Calu3 (cell line): ENCODE data around the gene GPALPP1. TPM values are rescaled to one million over a fixed set of nuclear protein-coding genes. Genes with fewer than 3 reads are reported as not detected.
"Not testable (repeated sequence)": the region's sequence is repeated elsewhere in the genome, so short reads cannot be mapped to it uniquely, and the experiment has no call there.

Experiments
- Bru-seq: library from RNA; stranded (reverse); fragments of 400-500 nt; gene quantifications from one replicate; lab custom pipeline; 2021; lab: Mats Ljungman, UMichigan
- BruChase-seq, 2 experiments: library from RNA; stranded (reverse); fragments of 400-500 nt; gene quantifications; one replicate each; lab custom pipeline; 2021; lab: Mats Ljungman, UMichigan
- BruUV-seq: library from RNA; stranded (reverse); fragments of 400-500 nt; replicated peaks from 2 replicates; lab custom pipeline; 2021; lab: Mats Ljungman, UMichigan
- CTCF ChIA-PET: fragments of 300-600 bp; sonication (Branson Sonifier 250); formaldehyde crosslinking; loops from one replicate; lab custom pipeline; 2022; ENCODE audit warnings: antibody characterized with exemption; lab: Charles Lee
- DNase-seq: peaks from one replicate; pipeline ENCODE4 v3.0.0; 2022
- H3K27ac Mint-ChIP-seq: one replicate; pipeline ENCODE4 v1.8.0; 2022; ENCODE audit warnings: mixed read lengths; ENCODE audit not compliant: unreplicated experiment
- H3K27me3 Mint-ChIP-seq: one replicate; pipeline ENCODE4 v1.8.0; 2022; ENCODE audit warnings: mixed read lengths; ENCODE audit not compliant: unreplicated experiment
- H3K36me3 Mint-ChIP-seq: one replicate; pipeline ENCODE4 v1.8.0; 2022; ENCODE audit warnings: mild to moderate bottlenecking, moderate library complexity, mixed read lengths; ENCODE audit not compliant: insufficient read depth, unreplicated experiment
- H3K4me1 Mint-ChIP-seq: one replicate; pipeline ENCODE4 v1.8.0; 2022; ENCODE audit warnings: mild to moderate bottlenecking, low read depth, mixed read lengths; ENCODE audit not compliant: unreplicated experiment
- H3K4me3 Mint-ChIP-seq: one replicate; pipeline ENCODE4 v1.8.0; 2022; ENCODE audit warnings: mild to moderate bottlenecking, low read depth, moderate library complexity, mixed read lengths; ENCODE audit not compliant: unreplicated experiment
- H3K9me3 Mint-ChIP-seq: one replicate; pipeline ENCODE4 v1.8.0; 2022; ENCODE audit warnings: low read depth, mixed read lengths; ENCODE audit not compliant: unreplicated experiment
- intact Hi-C: fragments of 100-400 bp; cut with micrococcal nuclease; formaldehyde crosslinking; loops from one replicate; pipeline ENCODE4 v1.10.0; 2022; ENCODE audit not compliant: unreplicated experiment
- long read RNA-seq: library from polyadenylated mRNA; stranded (forward); transcript quantifications from one replicate; pipeline ENCODE4 v2.0.0, GENCODE V29; 2022
- total RNA-seq: library from RNA; stranded (reverse); gene quantifications from 2 replicates; pipeline ENCODE4 v1.2.3, GENCODE V29; 2022
- TF ChIP-seq, protein P1 (sequence below): fragments of 200-600 bp; IDR thresholded peaks from one replicate; pipeline ENCODE4 v1.8.0; 2022; ENCODE audit warnings: antibody characterized with exemption; ENCODE audit not compliant: unreplicated experiment

The GPALPP1 gene, protein sequence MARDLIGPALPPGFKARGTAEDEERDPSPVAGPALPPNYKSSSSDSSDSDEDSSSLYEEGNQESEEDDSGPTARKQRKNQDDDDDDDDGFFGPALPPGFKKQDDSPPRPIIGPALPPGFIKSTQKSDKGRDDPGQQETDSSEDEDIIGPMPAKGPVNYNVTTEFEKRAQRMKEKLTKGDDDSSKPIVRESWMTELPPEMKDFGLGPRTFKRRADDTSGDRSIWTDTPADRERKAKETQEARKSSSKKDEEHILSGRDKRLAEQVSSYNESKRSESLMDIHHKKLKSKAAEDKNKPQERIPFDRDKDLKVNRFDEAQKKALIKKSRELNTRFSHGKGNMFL
- 21.7 and 23.1 TPM in 2 replicates for total RNA-seq
- Bru-seq, nascent RNA = percentile 71 among the genes with signal in this experiment
- percentile 63 among the genes with signal in this experiment for BruChase-seq, experiment 1, labeled RNA remaining after a 6-hour chase
- percentile 60 among the genes with signal in this experiment for BruChase-seq, experiment 2, labeled RNA remaining after a 2-hour chase
- long read RNA-seq, partial matches to known transcripts = 13 of 17 reads
- long read RNA-seq, other reads (novel, unspliced or antisense) = 2 of 17 reads

DNA sequence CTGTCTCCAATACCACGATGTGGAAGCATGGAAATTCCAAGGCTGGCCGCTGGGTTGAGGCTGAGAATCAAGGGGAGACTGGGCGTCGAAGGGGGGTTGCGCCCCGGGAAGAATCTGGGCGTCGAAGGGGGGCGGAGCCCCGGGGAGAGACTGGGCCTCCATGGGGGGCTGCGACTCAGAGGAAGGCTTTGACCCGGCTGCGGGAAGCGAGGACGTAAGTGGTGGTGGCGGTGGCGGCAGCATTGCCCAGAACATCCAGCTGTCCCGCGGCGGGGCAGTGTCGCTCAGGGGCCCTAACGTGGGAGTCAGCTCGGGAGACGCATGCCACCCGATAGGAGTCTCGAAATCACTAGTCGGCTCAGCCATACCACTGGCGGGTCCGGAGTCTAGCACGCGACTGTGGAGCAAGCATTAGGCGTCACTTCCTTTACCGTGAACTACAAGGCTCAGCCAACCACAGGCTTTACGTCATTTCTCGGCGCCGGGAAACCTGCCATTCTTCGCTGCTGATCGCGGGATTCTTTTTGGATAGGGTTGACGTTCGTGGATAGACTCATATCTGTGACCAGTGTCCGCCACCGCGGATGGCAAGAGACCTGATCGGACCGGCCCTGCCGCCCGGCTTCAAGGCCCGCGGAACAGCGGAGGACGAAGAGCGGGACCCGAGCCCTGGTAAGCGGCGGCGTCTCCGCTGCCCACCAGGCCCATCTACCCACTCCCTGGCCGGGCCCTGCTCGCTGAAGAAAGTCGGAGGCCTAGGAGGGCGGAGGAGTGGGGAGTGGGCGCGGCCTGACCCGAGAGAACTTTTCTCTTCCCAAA is at the start of gene GPALPP1, which contains the start of gene NUFIP1:
GPALPP1 (plus strand) TSS at position 468 of the 819 bp plus-strand sequence; CDS start at position 585, 117 bp downstream.
NUFIP1 (minus strand) TSS at position 401 of the 819 bp plus-strand sequence; CDS start at position 366, 35 bp downstream.
- Mint-ChIP-seq H3K27me3 (no peaks in the 10 kb centered on the region), H3K27ac (peak within 1 kb of the TSS; percentile 99), H3K9me3 (no peaks in the 10 kb centered on the region), H3K36me3 (peaks cover 26% of the 10 kb centered on the region), H3K4me1 (peaks cover 21% of the 10 kb centered on the region), H3K4me3 (peak within 1 kb of the TSS; percentile 99)
- intact Hi-C loops = no loop called here
- DNase-seq = peak; percentile 83
- CTCF ChIA-PET = no interaction called here
- TF ChIP-seq, protein P1, sequence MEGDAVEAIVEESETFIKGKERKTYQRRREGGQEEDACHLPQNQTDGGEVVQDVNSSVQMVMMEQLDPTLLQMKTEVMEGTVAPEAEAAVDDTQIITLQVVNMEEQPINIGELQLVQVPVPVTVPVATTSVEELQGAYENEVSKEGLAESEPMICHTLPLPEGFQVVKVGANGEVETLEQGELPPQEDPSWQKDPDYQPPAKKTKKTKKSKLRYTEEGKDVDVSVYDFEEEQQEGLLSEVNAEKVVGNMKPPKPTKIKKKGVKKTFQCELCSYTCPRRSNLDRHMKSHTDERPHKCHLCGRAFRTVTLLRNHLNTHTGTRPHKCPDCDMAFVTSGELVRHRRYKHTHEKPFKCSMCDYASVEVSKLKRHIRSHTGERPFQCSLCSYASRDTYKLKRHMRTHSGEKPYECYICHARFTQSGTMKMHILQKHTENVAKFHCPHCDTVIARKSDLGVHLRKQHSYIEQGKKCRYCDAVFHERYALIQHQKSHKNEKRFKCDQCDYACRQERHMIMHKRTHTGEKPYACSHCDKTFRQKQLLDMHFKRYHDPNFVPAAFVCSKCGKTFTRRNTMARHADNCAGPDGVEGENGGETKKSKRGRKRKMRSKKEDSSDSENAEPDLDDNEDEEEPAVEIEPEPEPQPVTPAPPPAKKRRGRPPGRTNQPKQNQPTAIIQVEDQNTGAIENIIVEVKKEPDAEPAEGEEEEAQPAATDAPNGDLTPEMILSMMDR = no peak
- BruUV-seq = no TSS peak

- BruUV-seq, H3K36me3 Mint-ChIP-seq, H3K4me1 Mint-ChIP-seq, H3K27me3 Mint-ChIP-seq, intact Hi-C loops, DNase-seq, H3K9me3 Mint-ChIP-seq, H3K27ac Mint-ChIP-seq, H3K4me3 Mint-ChIP-seq, CTCF ChIA-PET: not testable (repeated sequence)
Measured at GRCh38 chr13:44943411-44943810, 45.9 kb upstream of the GPALPP1 start.

GRCh38 chr13:44951184-44951583 is 38.2 kb upstream of the GPALPP1 start:
- H3K27ac Mint-ChIP-seq = no peak overlapping the region
- H3K9me3 Mint-ChIP-seq = no peaks in the 10 kb centered on the region
- CTCF ChIA-PET = no interaction called here
- peaks cover 7% of the 10 kb centered on the region for H3K36me3 Mint-ChIP-seq
- H3K4me1 Mint-ChIP-seq = no peaks in the 10 kb centered on the region
- H3K27me3 Mint-ChIP-seq = no peaks in the 10 kb centered on the region
- TF ChIP-seq, protein P1 = no peak
- intact Hi-C loops = no loop called here
- H3K4me3 Mint-ChIP-seq = no peak overlapping the region
- BruUV-seq = no TSS peak
- no peak for DNase-seq

DNA sequence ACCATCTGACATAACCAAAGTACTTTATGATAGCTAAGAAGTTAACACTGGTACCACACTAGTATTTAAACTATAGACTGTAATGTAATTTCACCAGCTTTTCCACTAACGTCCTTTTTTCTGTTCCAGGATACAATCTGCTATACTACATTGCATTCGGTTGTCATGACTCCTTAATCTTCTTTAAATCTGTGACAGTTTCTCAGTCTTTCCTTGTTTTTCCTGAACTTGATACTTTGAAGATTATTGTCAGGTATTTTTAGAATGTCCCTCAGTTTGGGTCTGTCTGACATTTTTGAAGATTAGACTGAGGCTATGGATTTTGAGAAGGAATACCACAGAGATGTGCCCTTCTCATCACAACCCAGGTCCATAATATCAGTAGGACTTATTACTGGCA is 36.7 kb upstream of the GPALPP1 start:
- H3K4me1 Mint-ChIP-seq = no peaks in the 10 kb centered on the region
- BruUV-seq = no TSS peak
- TF ChIP-seq, protein P1 = no peak
- intact Hi-C loops = no loop called here
- CTCF ChIA-PET = no interaction called here
- no peak for DNase-seq
- H3K27ac Mint-ChIP-seq = no peak overlapping the region
- peaks cover 7% of the 10 kb centered on the region for H3K36me3 Mint-ChIP-seq
- H3K4me3 Mint-ChIP-seq = no peak overlapping the region
- H3K9me3 Mint-ChIP-seq = no peaks in the 10 kb centered on the region
- no peaks in the 10 kb centered on the region for H3K27me3 Mint-ChIP-seq
